Measurements from ENCODE around the gene WIPF2.

DNA sequence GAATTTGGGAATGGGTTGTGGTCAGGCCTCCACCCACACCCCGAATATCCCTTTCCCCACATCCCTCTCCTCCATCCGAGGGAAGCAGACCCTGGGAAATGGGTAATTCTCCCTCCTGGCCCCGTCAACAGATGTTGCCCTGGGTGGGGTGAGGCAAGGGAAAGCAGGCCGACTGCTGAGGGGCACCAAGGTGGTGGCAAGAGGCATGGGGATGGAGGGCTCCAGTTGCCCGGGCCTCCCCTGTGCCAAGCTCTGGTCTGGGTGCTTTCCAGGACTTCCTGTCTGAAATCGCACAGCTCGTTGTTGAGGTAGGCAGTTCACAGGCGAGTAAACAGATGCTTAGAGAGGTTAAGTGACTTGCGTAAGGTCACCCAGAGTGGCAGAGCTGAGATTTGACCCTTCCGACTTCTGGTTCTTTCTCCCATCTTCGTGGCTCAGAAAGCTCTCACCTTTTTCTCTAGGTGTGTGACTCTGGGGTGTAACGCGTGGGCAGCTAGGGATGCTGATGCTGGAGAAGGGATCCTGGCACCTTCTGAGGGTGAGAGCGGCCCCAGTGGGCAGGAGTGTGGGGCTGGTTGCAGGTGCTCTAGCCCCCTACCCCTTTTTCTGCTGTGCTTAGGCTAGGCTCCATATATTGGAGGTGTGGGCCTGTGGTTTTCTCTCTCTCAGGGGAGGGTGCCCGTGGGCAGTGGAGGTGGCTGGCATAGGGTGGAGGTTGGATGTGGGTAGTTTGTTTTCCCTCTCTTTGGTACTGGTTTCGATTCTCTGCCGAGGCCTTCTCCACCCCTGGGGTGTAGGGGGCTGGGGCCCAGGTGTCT lies 107.1 kb downstream of the WIPF2 start:
- TF ChIP-seq TCF7 (CRISPR knock-in tag; IDR thresholded peaks at IDR 0.05; ENCODE audit: low read depth) = no peak
- TF ChIP-seq NR1H2 (CRISPR knock-in tag; IDR thresholded peaks at IDR 0.05) = no peak

Measured in WTC11 (cell line).